M059J (cell line): ENCODE results near the gene HES3. TPM values are rescaled to one million over a fixed set of nuclear protein-coding genes. Genes with fewer than 3 reads are reported as not detected.

ENCODE experiments used
- DNase-seq: peaks from one replicate; pipeline ENCODE4 v3.0.0-alpha.2; 2012; ENCODE audit warnings: low read depth
- total RNA-seq: library from RNA; depleted of rRNA; stranded (reverse); fragments of >200 nt; shearing (Covaris generic); gene quantifications from 2 replicates; pipeline ENCODE4 v1.2.3, GENCODE V29; 2014; rRNA removed

The HES3 gene
- total RNA-seq, 1 experiment from 2014 or later: not detected

DNA sequence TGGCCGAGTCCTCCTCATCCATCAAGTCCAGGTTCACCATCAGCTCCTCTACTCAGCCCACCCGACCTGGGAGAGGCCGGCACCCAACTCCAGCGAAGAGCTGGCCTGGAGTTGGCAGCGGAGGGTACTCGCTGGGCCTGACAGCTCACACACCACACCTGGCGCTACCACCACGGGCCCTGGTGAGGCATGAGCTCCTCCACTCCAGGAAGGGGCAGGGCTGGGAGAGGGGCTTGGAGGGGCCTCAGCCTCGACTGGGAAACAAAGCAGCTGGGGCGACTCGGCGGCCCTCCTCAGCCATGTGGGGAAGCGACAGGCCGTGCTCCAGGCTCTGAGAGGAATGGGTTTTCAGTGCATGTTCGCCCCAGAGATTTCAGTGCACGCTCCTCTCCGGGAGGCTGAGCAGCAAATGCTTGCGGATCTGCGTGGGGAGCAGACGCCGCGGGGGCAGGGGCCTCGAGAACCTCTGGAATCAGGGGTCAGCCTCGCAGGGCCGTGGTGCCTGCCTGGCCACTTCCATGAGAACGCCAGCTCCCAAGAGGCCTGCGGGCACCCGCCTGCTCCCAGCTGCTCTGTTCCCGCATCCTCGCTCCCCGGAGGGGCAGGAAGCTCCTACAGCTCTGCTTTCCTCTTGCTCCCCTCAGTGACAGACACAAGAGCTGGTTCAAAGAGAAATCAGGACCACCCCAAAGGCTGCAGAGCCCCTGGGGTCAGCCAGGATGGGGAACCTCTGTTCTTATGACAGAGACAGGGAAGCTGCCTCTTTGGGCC is 35.8 kb downstream of the HES3 start:
- DNase-seq: no peak

- no peak for DNase-seq
Observed at GRCh38 chr1:6280761-6281451, 36.9 kb downstream of the HES3 start.

- DNase-seq: no peak
Observed at GRCh38 chr1:6281511-6282402, 37.8 kb downstream of the HES3 start.

GRCh38 chr1:6282577-6283270 is 38.7 kb downstream of the HES3 start:
- DNase-seq: no peak

DNA sequence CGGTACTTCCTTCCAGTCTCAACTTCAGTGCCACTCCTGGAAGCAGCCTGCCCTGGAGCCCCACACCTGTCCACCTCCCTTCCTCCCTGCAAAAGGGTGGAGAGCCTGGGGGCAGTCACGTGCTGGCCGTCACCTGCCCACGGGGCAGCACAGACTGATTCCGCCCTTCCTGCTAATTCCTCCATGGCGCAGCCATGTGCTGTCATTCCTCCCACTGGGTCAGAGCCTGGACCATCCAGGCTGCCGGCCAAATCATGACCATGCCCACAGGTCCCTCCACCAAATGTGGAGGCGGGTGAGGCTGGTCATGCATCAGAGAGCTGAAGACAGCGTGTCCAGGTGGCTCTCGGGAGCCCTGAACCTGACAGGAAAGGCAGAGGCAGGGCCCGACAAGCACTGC is 41.4 kb downstream of the HES3 start:
- DNase-seq: no peak

- DNase-seq: no peak
Observed at GRCh38 chr1:6286266-6286665, 42.3 kb downstream of the HES3 start.

DNA sequence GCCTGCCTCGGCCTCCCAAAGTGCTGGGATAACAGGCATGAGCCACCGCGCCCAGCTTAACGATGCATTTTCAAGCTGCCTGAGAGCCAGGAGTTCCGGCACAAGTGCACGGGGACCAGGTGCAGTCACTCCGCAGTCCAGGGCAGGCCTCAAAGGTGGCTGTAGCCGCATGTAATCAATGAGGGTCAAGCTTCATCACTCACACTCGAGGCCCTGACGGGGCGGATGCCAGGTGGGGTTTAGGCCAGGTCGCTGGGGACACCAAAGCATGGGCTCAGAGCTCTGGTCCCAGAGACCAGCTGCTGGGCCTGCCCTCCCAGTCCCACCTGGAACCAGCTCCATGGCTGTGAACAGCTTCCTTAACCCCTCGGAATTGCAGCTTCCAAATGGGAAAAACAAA is 43.0 kb downstream of the HES3 start:
- DNase-seq: no peak

DNA sequence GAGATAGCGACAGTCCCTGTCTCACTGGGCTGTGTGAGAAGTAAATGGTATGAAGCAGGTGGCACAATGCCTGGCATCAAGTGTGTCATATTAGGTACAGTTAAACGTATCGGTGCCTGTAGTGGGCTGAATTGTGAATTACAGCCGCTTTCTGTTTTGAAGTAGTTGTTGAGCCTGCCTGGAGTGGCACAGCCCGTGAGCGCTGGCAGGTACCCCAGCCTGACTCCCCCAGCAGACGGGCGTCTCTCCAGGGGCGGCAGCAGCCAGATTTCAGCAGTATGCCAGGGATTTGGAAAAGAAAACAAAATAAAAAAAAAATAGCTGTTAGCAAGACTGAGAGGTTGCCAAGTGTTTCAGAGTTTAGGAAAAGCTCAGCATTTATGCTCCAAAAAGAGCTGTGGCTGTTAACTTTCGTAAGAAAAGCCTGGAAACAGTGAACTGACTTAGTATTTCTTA is 43.5 kb downstream of the HES3 start:
- no peak for DNase-seq

DNA sequence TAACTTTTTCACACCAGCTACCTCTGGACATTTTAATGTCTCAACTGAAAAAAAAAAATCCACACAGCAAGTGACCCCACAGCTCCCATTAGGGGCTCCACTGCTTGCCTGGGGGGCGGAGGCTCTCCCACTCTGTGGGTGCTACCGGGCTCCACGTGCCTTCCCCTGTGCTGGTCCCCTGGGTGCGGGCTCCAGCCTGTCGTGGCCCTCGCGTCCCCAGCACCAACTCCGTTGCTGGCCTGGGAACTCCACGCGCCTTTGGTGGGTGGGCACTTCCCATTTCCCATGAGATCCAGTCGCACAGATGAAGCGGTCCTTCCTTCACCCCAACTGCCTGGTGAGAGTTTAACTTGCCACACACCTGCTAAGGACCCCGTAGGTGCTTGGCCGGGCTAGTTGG is 44.0 kb downstream of the HES3 start:
- no peak for DNase-seq

DNA sequence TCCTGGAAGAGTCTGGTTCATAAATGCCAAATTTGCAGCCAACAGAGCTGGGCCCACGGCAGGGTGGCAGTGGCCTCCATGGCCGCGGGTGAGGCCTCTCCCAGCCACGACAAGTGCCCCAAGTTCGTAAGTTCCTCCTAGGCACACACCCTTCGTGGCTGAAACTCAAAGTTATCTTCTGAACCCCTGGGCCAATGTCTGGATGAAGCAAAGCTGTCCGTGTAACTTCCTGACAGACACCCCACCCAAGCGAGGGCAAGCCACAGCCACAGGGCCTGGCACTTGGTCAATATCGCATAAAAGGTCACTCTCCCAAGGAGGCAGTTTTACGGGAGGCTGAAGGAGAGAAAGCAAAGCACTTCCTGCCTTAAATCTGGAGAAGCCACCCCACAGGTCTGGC is 44.7 kb downstream of the HES3 start:
- DNase-seq: no peak

- no peak for DNase-seq
Observed at GRCh38 chr1:6292102-6292501, 48.1 kb downstream of the HES3 start.

DNA sequence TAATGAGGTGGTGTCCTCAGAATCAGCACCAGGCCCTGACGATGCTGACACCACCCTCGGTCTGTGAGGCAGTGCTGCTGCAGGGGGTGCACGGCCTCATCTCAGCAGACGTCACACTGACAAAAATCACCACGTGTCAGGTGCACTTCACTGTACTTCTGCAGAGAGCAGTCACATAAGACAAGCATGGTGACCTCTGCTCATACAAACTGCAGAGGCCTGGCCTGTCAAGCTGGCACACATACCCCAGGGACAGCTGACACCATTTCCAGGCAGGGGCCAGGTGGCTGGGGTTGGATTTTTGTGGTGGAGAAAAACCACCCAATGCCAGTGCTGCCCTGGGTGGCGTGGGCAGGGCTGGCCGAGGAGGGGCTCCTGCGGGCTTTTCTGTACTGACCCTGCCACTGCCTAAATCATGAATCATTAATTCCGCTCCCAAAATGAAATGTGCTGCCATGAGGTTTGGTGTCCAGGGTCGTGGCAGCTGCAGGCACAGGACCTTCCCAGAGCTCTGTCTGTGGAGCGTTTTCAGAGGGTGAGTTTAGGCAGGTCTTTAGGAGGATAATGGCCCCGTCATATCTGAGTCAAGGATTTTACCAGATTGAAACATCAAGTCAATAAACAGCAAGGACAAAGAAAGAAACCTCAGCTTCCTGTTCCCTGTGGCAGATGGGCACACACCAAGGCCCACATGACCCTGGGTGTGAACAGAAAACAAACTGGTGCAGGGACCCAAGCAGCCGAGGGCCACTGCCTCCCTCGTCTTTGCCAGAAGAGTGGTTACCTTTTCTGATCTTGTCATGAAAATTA is 50.3 kb downstream of the HES3 start:
- DNase-seq: no peak

DNA sequence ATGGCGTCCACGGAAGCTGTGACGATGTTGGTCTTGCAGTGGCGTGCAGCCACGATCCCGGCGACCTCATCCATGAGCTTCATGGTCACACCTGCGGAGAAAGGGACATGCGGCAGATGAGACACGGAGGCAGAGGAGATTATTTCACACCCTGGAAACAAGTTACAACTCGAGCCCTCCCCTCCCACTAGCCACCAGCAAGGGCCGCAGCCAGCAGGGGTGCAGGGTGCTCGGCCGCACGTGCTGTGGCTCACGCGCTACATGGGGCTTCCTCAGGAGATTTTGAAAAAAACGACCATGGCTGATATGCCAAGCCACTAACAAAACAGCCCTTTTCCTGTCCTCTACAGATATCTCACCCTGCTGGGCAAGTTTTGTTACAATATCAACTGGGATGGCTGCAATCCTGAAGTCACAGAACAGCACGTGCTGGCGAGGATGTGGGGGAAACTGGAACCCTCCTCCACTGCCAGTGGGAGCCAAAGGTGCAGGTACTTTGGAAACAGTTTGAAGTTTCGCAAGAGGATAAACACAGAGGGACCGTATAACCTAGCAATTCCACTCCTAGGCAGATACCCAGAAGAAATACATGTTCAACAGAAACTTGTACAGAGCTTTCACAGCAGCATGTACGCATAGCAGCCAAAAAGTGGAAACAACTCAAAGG is 51.0 kb downstream of the HES3 start:
- DNase-seq: no peak

Other genes with a start within 250 kb of the HES3 start
- gene KCNAB2, start 198.3 kb upstream of the HES3 start, total RNA-seq: 9.2 and 13.7 TPM in 2 replicates
- gene CHD5, start 63.9 kb upstream of the HES3 start, total RNA-seq: 0.07 TPM in 1 of 2 replicates, not detected in the other
- 135 and 162 TPM in 2 replicates for gene RPL22, start 44.6 kb upstream of the HES3 start, total RNA-seq
- gene RNF207, start 38.1 kb upstream of the HES3 start, total RNA-seq: 0.91 and 3.9 TPM in 2 replicates
- 99.6 and 153 TPM in 2 replicates for gene ICMT, start 8.2 kb upstream of the HES3 start, total RNA-seq
- 3.5 and 9.1 TPM in 2 replicates for gene GPR153, start 16.9 kb downstream of the HES3 start, total RNA-seq
- 102 and 113 TPM in 2 replicates for gene ACOT7, start 149.6 kb downstream of the HES3 start, total RNA-seq
- gene HES2, start 175.7 kb downstream of the HES3 start, total RNA-seq: 0.47 and 1.0 TPM in 2 replicates
- 0.02 TPM in 1 of 2 replicates, not detected in the other for gene ESPN, start 180.6 kb downstream of the HES3 start, total RNA-seq
- 8.7 and 9.1 TPM in 2 replicates for gene TNFRSF25, start 222.0 kb downstream of the HES3 start, total RNA-seq
- 3.9 and 11.2 TPM in 2 replicates for gene PLEKHG5, start 247.5 kb downstream of the HES3 start, total RNA-seq